GM12891 (cell line): Measurements from ENCODE around the gene CDH13.

Experiments
- DNase-seq: peaks from one replicate; pipeline ENCODE4 v3.0.0; 2011; ENCODE audit warnings: low spot score; ENCODE audit not compliant: insufficient read length
- FAIRE-seq: peaks from 2 replicates; lab custom pipeline; 2011; peaks lifted over from hg19 to GRCh38; lab: Jason Lieb, UNC
- PAX5 ChIP-seq: IDR thresholded peaks from 2 replicates; pipeline ENCODE4 v1.6.1; 2011; ENCODE audit warnings: low read length, moderate library complexity, mild to moderate bottlenecking; ENCODE audit not compliant: insufficient read depth, severe bottlenecking
- POLR2A ChIP-seq: IDR thresholded peaks from 2 replicates; pipeline ENCODE4 v1.6.1; 2011; ENCODE audit warnings: low read depth, low read length, control low read depth
- POLR2AphosphoS5 ChIP-seq: IDR thresholded peaks from 2 replicates; pipeline ENCODE4 v1.6.1; 2011; ENCODE audit warnings: low read depth, low read length, control low read depth
- POU2F2 ChIP-seq: IDR thresholded peaks from 2 replicates; pipeline ENCODE4 v1.6.1; 2011; ENCODE audit warnings: low read depth, mild to moderate bottlenecking, control low read depth, low read length, moderate library complexity
- SPI1 ChIP-seq: IDR thresholded peaks from 2 replicates; pipeline ENCODE4 v1.6.1; 2011; ENCODE audit warnings: low read depth, low read length, control low read depth
- TAF1 ChIP-seq: IDR thresholded peaks from 2 replicates; pipeline ENCODE4 v1.6.1; 2011; ENCODE audit warnings: low read depth, low read length, control low read depth

Gene CDH13

GRCh38 chr16:83577078-83577745 is 950.4 kb downstream of the CDH13 start:
- no peak for FAIRE-seq
- no peak for DNase-seq
- TF ChIP-seq PAX5, result no peak
- TF ChIP-seq SPI1, result no peak
- TF ChIP-seq POU2F2, result no peak
- TF ChIP-seq POLR2A, result no peak
- TF ChIP-seq TAF1, result no peak

GRCh38 chr16:83578171-83578570 is 951.4 kb downstream of the CDH13 start:
- TF ChIP-seq POLR2AphosphoS5, result no peak
- TF ChIP-seq SPI1, result no peak
- no peak for TF ChIP-seq PAX5
- TF ChIP-seq TAF1, result no peak
- no peak for TF ChIP-seq POLR2A
- no peak for TF ChIP-seq POU2F2
- DNase-seq (no peak), FAIRE-seq (no peak)

- DNase-seq, result no peak
- TF ChIP-seq POLR2AphosphoS5, result no peak
- TF ChIP-seq POLR2A, result no peak
- TF ChIP-seq TAF1, result no peak
- TF ChIP-seq PAX5, result no peak
- no peak for TF ChIP-seq SPI1
- no peak for TF ChIP-seq POU2F2
- FAIRE-seq, result no peak
Observed at GRCh38 chr16:83579027-83579426, 952.3 kb downstream of the CDH13 start.

- TF ChIP-seq POLR2A, result no peak
- TF ChIP-seq SPI1, result no peak
- TF ChIP-seq TAF1, result no peak
- no peak for TF ChIP-seq PAX5
- TF ChIP-seq POLR2AphosphoS5, result no peak
- no peak for TF ChIP-seq POU2F2
- DNase-seq, result no peak
- FAIRE-seq, result no peak
Observed at GRCh38 chr16:83579436-83579835, 952.7 kb downstream of the CDH13 start.

GRCh38 chr16:83581082-83581481 is 954.3 kb downstream of the CDH13 start:
- DNase-seq (no peak), FAIRE-seq (no peak)

GRCh38 chr16:83581994-83582747 is 955.4 kb downstream of the CDH13 start:
- FAIRE-seq, result no peak
- DNase-seq, result no peak
- TF ChIP-seq POLR2AphosphoS5, result no peak
- TF ChIP-seq POU2F2, result no peak
- TF ChIP-seq PAX5, result no peak

More at GRCh38 chr16:83581082-83581481, 954.3 kb downstream of the CDH13 start:
- TF ChIP-seq POU2F2, result no peak
- TF ChIP-seq POLR2A, result no peak
- no peak for TF ChIP-seq PAX5
- no peak for TF ChIP-seq POLR2AphosphoS5
- TF ChIP-seq SPI1, result no peak
- TF ChIP-seq TAF1, result no peak

- no peak for DNase-seq
- FAIRE-seq, result no peak
- TF ChIP-seq TAF1, result no peak
- TF ChIP-seq PAX5, result no peak
- no peak for TF ChIP-seq POLR2A
- TF ChIP-seq SPI1, result no peak
Observed at GRCh38 chr16:83586036-83586435, 959.3 kb downstream of the CDH13 start.

GRCh38 chr16:83586461-83587200 is 959.9 kb downstream of the CDH13 start:
- no peak for FAIRE-seq
- TF ChIP-seq POLR2AphosphoS5 (no peak), POU2F2 (no peak)
- DNase-seq, result no peak

- no peak for FAIRE-seq
- TF ChIP-seq SPI1 (no peak), POLR2AphosphoS5 (no peak), PAX5 (no peak), TAF1 (no peak)
Observed at GRCh38 chr16:83587201-83587600, 960.4 kb downstream of the CDH13 start.

GRCh38 chr16:83588070-83588469 is 961.3 kb downstream of the CDH13 start:
- TF ChIP-seq POU2F2 (no peak), SPI1 (no peak), TAF1 (no peak), PAX5 (no peak), POLR2AphosphoS5 (no peak), POLR2A (no peak)
- FAIRE-seq, result no peak
- no peak for DNase-seq

More at GRCh38 chr16:83587201-83587600, 960.4 kb downstream of the CDH13 start:
- no peak for DNase-seq

GRCh38 chr16:83589576-83589975 is 962.8 kb downstream of the CDH13 start:
- TF ChIP-seq POLR2A (no peak), POLR2AphosphoS5 (no peak), TAF1 (no peak), SPI1 (no peak), POU2F2 (no peak), PAX5 (no peak)
- no peak for DNase-seq
- FAIRE-seq, result no peak
